ENCODE data around the gene C10orf143. TPM values are rescaled to one million over a fixed set of nuclear protein-coding genes. Genes with fewer than 3 reads are reported as not detected.

Gene C10orf143
- total RNA-seq, 1 donor = 2.0 TPM

GRCh38 chr10:130054021-130054420 is 56.6 kb downstream of the C10orf143 start:
- no peak overlapping the region for H3K4me3 ChIP-seq (ENCODE audit: low read depth, low read length)
- no peak for TF ChIP-seq CTCF (IDR thresholded peaks at IDR 0.05; ENCODE audit: insufficient read depth, low read length)
- no peak for DNase-seq (ENCODE audit: low read depth)

- no peak overlapping the region for H3K4me3 ChIP-seq (ENCODE audit: low read depth, low read length)
- DNase-seq (ENCODE audit: low read depth) = no peak
- no peak for TF ChIP-seq CTCF (IDR thresholded peaks at IDR 0.05; ENCODE audit: insufficient read depth, low read length)
Measured at GRCh38 chr10:130053561-130053960, 57.1 kb downstream of the C10orf143 start.

- DNase-seq (ENCODE audit: low read depth) = no peak
- no peak for TF ChIP-seq CTCF (IDR thresholded peaks at IDR 0.05; ENCODE audit: insufficient read depth, low read length)
- no peak overlapping the region for H3K4me3 ChIP-seq (ENCODE audit: low read depth, low read length)
Measured at GRCh38 chr10:130052193-130052592, 58.4 kb downstream of the C10orf143 start.

GRCh38 chr10:130050721-130051120 is 59.9 kb downstream of the C10orf143 start:
- no peak for DNase-seq (ENCODE audit: low read depth)
- no peak for TF ChIP-seq CTCF (IDR thresholded peaks at IDR 0.05; ENCODE audit: insufficient read depth, low read length)
- H3K4me3 ChIP-seq (ENCODE audit: low read depth, low read length) = no peak overlapping the region

GRCh38 chr10:130049987-130050386 is 60.6 kb downstream of the C10orf143 start:
- DNase-seq (ENCODE audit: low read depth) = no peak
- TF ChIP-seq CTCF (IDR thresholded peaks at IDR 0.05; ENCODE audit: insufficient read depth, low read length) = no peak
- no peak overlapping the region for H3K4me3 ChIP-seq (ENCODE audit: low read depth, low read length)

GRCh38 chr10:130049244-130049643 is 61.4 kb downstream of the C10orf143 start:
- H3K4me3 ChIP-seq (ENCODE audit: low read depth, low read length) = no peak overlapping the region
- DNase-seq (ENCODE audit: low read depth) = no peak
- TF ChIP-seq CTCF (IDR thresholded peaks at IDR 0.05; ENCODE audit: insufficient read depth, low read length) = no peak

- no peak for DNase-seq (ENCODE audit: low read depth)
Measured at GRCh38 chr10:130048081-130048480, 62.5 kb downstream of the C10orf143 start.

More at GRCh38 chr10:130048081-130048480, 62.5 kb downstream of the C10orf143 start:
- no peak for TF ChIP-seq CTCF (IDR thresholded peaks at IDR 0.05; ENCODE audit: insufficient read depth, low read length)
- H3K4me3 ChIP-seq (ENCODE audit: low read depth, low read length) = no peak overlapping the region

Data from fibroblast of the aortic adventitia (primary cell).